ENCODE results near the gene RHOG. TPM values are rescaled to one million over a fixed set of nuclear protein-coding genes. Genes with fewer than 3 reads are reported as not detected.
A peak's percentile ranks its signal among the peaks of the same experiment; 100 is the strongest.

RHOG gene
- total and polyA plus RNA-seq, 9 of the 15 experiments (the other 6 are each of a cell fraction or from before 2014, with no cell fraction given): 22.6 to 162 (median 80.3) TPM

- TF ChIP-seq ZNF184 (CRISPR knock-in tag; IDR thresholded peaks at IDR 0.05): no peak
- no peak for TF ChIP-seq PHB2 (IDR thresholded peaks at IDR 0.05; ENCODE audit: low read depth)
- TF ChIP-seq CHD2 (IDR thresholded peaks at IDR 0.05; ENCODE audit: low read depth, low read length): no peak
- no peak for TF ChIP-seq ARID3B (CRISPR knock-in tag; IDR thresholded peaks at IDR 0.05; ENCODE audit: borderline replicate concordance)
- peak; percentile 99 for TF ChIP-seq ETV1 (tag; conservative IDR thresholded peaks at IDR 0.05; ENCODE audit: low read depth)
- TF ChIP-seq, protein P1, sequence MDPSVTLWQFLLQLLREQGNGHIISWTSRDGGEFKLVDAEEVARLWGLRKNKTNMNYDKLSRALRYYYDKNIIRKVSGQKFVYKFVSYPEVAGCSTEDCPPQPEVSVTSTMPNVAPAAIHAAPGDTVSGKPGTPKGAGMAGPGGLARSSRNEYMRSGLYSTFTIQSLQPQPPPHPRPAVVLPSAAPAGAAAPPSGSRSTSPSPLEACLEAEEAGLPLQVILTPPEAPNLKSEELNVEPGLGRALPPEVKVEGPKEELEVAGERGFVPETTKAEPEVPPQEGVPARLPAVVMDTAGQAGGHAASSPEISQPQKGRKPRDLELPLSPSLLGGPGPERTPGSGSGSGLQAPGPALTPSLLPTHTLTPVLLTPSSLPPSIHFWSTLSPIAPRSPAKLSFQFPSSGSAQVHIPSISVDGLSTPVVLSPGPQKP (CRISPR knock-in tag; IDR thresholded peaks at IDR 0.05): no peak
- peak; percentile 83 for TF ChIP-seq MEIS2 (IDR thresholded peaks at IDR 0.05; ENCODE audit: partially characterized antibody)
- no peak for TF ChIP-seq MYC (IDR thresholded peaks at IDR 0.05; ENCODE audit: low read depth, low read length)
- TF ChIP-seq MYC (CRISPR knock-in tag; IDR thresholded peaks at IDR 0.05; ENCODE audit: borderline replicate concordance, low read depth): no peak
- no peak for TF ChIP-seq ZNF146 (CRISPR knock-in tag; IDR thresholded peaks at IDR 0.05; ENCODE audit: unreplicated experiment)
- TF ChIP-seq, protein P2, sequence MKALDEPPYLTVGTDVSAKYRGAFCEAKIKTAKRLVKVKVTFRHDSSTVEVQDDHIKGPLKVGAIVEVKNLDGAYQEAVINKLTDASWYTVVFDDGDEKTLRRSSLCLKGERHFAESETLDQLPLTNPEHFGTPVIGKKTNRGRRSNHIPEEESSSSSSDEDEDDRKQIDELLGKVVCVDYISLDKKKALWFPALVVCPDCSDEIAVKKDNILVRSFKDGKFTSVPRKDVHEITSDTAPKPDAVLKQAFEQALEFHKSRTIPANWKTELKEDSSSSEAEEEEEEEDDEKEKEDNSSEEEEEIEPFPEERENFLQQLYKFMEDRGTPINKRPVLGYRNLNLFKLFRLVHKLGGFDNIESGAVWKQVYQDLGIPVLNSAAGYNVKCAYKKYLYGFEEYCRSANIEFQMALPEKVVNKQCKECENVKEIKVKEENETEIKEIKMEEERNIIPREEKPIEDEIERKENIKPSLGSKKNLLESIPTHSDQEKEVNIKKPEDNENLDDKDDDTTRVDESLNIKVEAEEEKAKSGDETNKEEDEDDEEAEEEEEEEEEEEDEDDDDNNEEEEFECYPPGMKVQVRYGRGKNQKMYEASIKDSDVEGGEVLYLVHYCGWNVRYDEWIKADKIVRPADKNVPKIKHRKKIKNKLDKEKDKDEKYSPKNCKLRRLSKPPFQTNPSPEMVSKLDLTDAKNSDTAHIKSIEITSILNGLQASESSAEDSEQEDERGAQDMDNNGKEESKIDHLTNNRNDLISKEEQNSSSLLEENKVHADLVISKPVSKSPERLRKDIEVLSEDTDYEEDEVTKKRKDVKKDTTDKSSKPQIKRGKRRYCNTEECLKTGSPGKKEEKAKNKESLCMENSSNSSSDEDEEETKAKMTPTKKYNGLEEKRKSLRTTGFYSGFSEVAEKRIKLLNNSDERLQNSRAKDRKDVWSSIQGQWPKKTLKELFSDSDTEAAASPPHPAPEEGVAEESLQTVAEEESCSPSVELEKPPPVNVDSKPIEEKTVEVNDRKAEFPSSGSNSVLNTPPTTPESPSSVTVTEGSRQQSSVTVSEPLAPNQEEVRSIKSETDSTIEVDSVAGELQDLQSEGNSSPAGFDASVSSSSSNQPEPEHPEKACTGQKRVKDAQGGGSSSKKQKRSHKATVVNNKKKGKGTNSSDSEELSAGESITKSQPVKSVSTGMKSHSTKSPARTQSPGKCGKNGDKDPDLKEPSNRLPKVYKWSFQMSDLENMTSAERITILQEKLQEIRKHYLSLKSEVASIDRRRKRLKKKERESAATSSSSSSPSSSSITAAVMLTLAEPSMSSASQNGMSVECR (CRISPR knock-in tag; IDR thresholded peaks at IDR 0.05): no peak; the same call in 1 of the 2 replicates
- TF ChIP-seq NRF1 (conservative IDR thresholded peaks at IDR 0.05 in 1 of 2, IDR thresholded peaks at IDR 0.05 in 1 of 2): peak; percentile 47 to 50
- peak in 1 of 2 experiments; percentile 63; a peak in 2 of 4 replicates for TF ChIP-seq HDAC1 (IDR thresholded peaks at IDR 0.05)
- peak; percentile 78 for TF ChIP-seq ZNF175 (CRISPR knock-in tag; IDR thresholded peaks at IDR 0.05; ENCODE audit: low read depth)
- no peak for TF ChIP-seq NCOA2 (IDR thresholded peaks at IDR 0.05; ENCODE audit: partially characterized antibody in 2 of 2)
- no peak for TF ChIP-seq RBM17 (IDR thresholded peaks at IDR 0.05; ENCODE audit: borderline replicate concordance, low read depth, low read length)
- TF ChIP-seq ZNF717 (CRISPR knock-in tag; IDR thresholded peaks at IDR 0.05): no peak
- no peak for TF ChIP-seq ZNF174 (CRISPR knock-in tag; IDR thresholded peaks at IDR 0.05)
- no peak for TF ChIP-seq ZNF263 (CRISPR knock-in tag; IDR thresholded peaks at IDR 0.05; ENCODE audit: borderline replicate concordance)
- peak; percentile 88 for TF ChIP-seq GATA2 (CRISPR knock-in tag; IDR thresholded peaks at IDR 0.05)
- TF ChIP-seq NCOR1 (IDR thresholded peaks at IDR 0.05): no peak
These were observed 9.2 kb downstream of the RHOG start (continued) for GRCh38 chr11:3831378-3832239.

Measured in K562 (cell line).